GM12864 (cell line): ENCODE data around the gene PDE3A.

Experiments used
- DNase-seq: peaks from one replicate; pipeline ENCODE4 v3.0.0-alpha.2; 2011; ENCODE audit warnings: low read depth
- H3K4me3 ChIP-seq: 2 replicates; pipeline ENCODE4 v1.5.1; 2011; ENCODE audit warnings: mild to moderate bottlenecking, low read depth, low read length, control low read depth
- TF ChIP-seq, protein P1 (sequence below): IDR thresholded peaks from 2 replicates; pipeline ENCODE4 v1.5.1; 2011; ENCODE audit warnings: low read depth, mild to moderate bottlenecking, moderate library complexity, low read length, control low read depth, inconsistent platforms; ENCODE audit errors: missing control alignments

The PDE3A gene

DNA sequence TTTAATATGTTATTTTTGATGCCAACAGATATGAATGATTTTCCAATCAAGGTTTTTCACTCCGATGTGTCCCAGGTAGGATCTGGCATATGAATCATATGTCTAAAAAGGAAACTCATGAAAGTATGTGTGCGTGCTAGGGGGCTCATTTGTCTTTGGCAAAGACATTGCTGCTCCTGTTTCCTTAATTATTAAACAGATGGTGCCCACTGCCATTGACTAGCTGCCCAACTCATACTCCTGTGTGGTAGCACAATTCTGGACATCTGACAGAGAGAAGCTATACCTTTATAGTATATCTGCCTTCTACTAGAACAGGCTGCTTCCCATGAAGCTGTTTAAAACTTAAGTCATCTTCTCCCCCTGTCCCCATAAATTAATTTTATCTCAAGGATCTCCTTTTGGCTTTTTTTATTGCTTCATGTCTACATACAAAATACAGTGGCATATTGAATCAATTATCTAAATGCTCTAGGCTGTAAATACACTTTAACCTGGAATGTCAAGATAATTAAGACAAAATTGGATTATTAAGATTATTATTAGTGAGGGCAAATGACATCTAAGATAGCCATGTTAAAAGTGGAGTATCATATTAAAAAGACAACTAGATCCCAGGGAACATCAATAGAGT is 1.4 kb upstream of the PDE3A start:
- H3K4me3 ChIP-seq: no peak overlapping the region
- TF ChIP-seq, protein P1, sequence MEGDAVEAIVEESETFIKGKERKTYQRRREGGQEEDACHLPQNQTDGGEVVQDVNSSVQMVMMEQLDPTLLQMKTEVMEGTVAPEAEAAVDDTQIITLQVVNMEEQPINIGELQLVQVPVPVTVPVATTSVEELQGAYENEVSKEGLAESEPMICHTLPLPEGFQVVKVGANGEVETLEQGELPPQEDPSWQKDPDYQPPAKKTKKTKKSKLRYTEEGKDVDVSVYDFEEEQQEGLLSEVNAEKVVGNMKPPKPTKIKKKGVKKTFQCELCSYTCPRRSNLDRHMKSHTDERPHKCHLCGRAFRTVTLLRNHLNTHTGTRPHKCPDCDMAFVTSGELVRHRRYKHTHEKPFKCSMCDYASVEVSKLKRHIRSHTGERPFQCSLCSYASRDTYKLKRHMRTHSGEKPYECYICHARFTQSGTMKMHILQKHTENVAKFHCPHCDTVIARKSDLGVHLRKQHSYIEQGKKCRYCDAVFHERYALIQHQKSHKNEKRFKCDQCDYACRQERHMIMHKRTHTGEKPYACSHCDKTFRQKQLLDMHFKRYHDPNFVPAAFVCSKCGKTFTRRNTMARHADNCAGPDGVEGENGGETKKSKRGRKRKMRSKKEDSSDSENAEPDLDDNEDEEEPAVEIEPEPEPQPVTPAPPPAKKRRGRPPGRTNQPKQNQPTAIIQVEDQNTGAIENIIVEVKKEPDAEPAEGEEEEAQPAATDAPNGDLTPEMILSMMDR: no peak

DNA sequence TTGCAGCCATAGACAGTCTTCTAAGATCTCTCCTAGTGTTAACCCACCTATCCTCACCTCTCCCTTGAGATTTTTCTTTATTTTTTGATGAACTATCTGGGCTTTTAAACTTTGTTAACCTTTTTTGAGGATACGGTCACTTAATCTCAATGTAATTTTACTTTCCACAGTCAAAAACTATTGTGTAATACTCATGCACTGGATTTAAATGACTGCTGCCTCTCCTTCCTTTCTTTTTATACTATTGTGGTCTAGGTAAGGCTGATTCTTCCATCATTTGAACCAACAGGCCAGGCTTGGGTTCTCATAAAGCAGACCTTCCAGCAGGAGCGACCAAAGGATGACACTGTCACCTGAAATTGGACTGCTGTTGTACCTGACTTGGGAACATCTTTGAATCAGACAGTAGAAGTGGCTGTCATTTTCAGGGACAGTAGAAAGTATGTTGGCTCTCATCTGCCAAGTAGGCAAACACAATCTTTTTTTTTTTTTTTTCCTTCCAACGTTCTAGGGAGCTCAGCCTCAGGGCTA is 689 bp upstream of the PDE3A start:
- DNase-seq: no peak
- H3K4me3 ChIP-seq: no peak overlapping the region
- TF ChIP-seq, protein P1: no peak

More for the DNA sequence above, 1.4 kb upstream of the PDE3A start:
- DNase-seq: no peak

DNA sequence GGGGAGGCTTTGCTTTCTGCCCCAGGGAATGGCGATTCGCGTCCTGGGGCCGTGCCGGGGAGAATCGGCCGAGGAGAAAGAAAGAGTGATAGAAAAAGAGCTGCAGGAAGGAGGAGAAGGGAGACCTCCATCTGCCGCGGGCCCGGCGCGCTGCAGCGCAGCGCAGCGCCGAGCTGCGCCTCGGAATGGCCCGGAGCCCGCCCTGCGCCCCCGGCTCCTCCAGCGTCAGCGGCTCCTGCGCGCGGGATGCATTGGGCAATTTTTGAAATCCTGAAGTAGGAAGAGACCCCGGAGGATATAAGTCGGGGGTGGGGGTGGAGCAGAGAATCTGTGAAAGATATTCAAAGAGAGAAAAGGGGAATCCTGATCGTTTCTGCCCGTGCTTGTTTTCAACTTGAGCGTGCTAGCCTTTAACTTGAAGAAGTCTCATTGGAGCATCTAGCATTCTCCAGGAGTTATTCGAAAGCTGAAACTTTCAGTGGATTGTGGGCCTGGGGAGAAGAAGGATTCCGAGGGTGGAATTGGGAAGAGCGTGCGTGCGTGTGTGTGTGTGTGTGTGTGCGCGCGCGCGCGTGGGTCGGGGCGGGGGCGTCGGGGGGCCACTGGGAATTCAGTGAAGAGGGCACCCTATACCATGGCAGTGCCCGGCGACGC is 441 bp downstream of the PDE3A start:
- TF ChIP-seq, protein P1: no peak
- DNase-seq: no peak
- no peak overlapping the region for H3K4me3 ChIP-seq

DNA sequence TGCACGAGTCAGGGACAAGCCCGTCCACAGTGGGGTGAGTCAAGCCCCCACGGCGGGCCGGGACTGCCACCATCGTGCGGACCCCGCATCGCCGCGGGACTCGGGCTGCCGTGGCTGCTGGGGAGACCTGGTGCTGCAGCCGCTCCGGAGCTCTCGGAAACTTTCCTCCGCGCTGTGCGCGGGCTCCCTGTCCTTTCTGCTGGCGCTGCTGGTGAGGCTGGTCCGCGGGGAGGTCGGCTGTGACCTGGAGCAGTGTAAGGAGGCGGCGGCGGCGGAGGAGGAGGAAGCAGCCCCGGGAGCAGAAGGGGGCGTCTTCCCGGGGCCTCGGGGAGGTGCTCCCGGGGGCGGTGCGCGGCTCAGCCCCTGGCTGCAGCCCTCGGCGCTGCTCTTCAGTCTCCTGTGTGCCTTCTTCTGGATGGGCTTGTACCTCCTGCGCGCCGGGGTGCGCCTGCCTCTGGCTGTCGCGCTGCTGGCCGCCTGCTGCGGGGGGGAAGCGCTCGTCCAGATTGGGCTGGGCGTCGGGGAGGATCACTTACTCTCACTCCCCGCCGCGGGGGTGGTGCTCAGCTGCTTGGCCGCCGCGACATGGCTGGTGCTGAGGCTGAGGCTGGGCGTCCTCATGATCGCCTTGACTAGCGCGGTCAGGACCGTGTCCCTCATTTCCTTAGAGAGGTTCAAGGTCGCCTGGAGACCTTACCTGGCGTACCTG is 1.1 kb downstream of the PDE3A start:
- DNase-seq: no peak
- TF ChIP-seq, protein P1: no peak
- H3K4me3 ChIP-seq: no peak overlapping the region

DNA sequence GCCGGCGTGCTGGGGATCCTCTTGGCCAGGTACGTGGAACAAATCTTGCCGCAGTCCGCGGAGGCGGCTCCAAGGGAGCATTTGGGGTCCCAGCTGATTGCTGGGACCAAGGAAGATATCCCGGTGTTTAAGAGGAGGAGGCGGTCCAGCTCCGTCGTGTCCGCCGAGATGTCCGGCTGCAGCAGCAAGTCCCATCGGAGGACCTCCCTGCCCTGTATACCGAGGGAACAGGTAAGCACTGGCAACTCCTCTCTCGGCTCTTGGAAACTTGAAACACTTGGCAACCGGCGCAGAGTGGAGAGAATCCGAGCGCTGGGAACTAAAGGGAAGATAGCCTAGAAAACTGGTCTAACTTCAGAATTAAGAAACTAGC is 1.7 kb downstream of the PDE3A start:
- no peak for DNase-seq
- TF ChIP-seq, protein P1: no peak

DNA sequence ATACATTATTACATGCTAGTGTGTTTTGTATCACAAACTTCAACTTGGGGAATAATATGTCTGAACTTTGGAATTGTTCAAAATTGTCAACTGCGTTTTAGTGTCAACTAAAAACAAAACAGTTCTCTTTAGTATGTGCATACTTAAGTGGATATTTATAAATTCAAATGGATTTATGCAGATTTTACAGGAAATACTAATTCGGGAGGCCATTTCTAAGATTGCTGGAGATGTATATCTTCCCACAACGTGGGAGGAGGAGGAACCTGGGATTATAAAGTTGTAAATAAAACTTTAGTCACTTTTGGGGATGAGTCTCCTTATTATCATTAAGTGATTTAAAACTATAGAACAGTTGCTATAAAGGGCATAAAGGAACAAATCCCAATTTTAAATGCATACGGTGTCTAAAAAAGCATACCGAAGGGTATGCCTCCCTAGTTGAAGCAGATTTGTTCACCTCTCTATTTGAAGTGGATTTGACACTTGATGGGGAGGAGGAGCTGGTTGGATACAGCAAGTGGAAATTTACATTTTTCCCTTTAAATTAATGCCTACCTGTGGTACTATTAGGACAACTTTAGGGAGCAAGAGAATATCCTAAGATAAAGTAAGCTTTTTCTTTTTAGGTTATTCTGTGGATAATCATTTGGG is 2.7 kb downstream of the PDE3A start:
- no peak for DNase-seq
- no peak overlapping the region for H3K4me3 ChIP-seq
- TF ChIP-seq, protein P1: no peak

More for the DNA sequence above, 1.7 kb downstream of the PDE3A start:
- H3K4me3 ChIP-seq: no peak overlapping the region
